SK-N-SH (cell line): Measurements from ENCODE around the gene TGM2. TPM values are rescaled to one million over a fixed set of nuclear protein-coding genes. Genes with fewer than 3 reads are reported as not detected.

Experiments used
- CTCF ChIA-PET: fragments of 300-600, 350-600 bp; formaldehyde crosslinking; extraction: SDS; loops from one replicate; lab custom pipeline; 2021; lab: Yijun Ruan, JAX
- POLR2A ChIA-PET: fragments of 350-600 bp; sonication (Branson Sonifier 250); formaldehyde crosslinking; extraction: SDS; loops from one replicate; lab custom pipeline; 2020; ENCODE audit warnings: antibody characterized with exemption, inconsistent platforms; lab: Yijun Ruan, JAX
- DNase-seq: peaks from one replicate; pipeline ENCODE4 v3.0.0; 2012
- H2AFZ ChIP-seq: fragments of 200-600 bp; sonication (generic); 2 replicates; pipeline ENCODE4 v1.8.1; 2016; ENCODE audit warnings: antibody characterized with exemption, mild to moderate bottlenecking, low read depth
- H3F3A ChIP-seq: fragments of 200-600 bp; sonication (generic); replicated peaks from 2 replicates; pipeline ENCODE3; 2016; ENCODE audit warnings: antibody characterized with exemption, mild to moderate bottlenecking; ENCODE audit not compliant: insufficient read depth
- H3K27ac ChIP-seq, 2 experiments: fragments of 200-500 bp in 1 of 2; fragments of 200-600 bp in 1 of 2; sonication (Bioruptor generic) in 1 of 2; sonication (generic), shearing (Covaris generic) in 1 of 2; 2 replicates each; pipeline versions ENCODE4 v1.5.1 to v1.6.1; 2014 to 2016; ENCODE audit warnings: low read depth in 2 of 2, inconsistent platforms in 1 of 2, low read length in 1 of 2, mild to moderate bottlenecking in 1 of 2, mixed read lengths in 1 of 2
- H3K27me3 ChIP-seq: fragments of 200-600 bp; sonication (generic), shearing (Covaris generic); 2 replicates; pipeline ENCODE4 v1.6.1; 2016; ENCODE audit warnings: mixed run types; ENCODE audit not compliant: insufficient read depth
- H3K36me3 ChIP-seq, 2 experiments: fragments of 200-500 bp in 1 of 2; fragments of 200-600 bp in 1 of 2; sonication (Bioruptor generic) in 1 of 2; sonication (generic) in 1 of 2; replicated peaks in 1 of 2; 2 replicates each; pipeline versions ENCODE3 to v1.5.1; 2014 to 2016; ENCODE audit warnings: low read length in 1 of 2, mild to moderate bottlenecking in 1 of 2; ENCODE audit not compliant: insufficient read depth in 2 of 2, control insufficient read depth in 1 of 2
- H3K4me1 ChIP-seq, 2 experiments: fragments of 200-500 bp in 1 of 2; fragments of 200-600 bp in 1 of 2; sonication (Bioruptor generic) in 1 of 2; sonication (generic), shearing (Covaris generic) in 1 of 2; 2 replicates each; pipeline versions ENCODE4 v1.5.1 to v1.6.1; 2014 to 2016; ENCODE audit warnings: low read depth in 1 of 2, low read length in 1 of 2, mixed run types in 1 of 2; ENCODE audit not compliant: insufficient read depth in 2 of 2, control insufficient read depth in 1 of 2
- H3K4me2 ChIP-seq: fragments of 200-600 bp; sonication (generic), shearing (Covaris generic); 2 replicates; pipeline ENCODE4 v1.6.1; 2017; ENCODE audit warnings: mixed run types
- H3K4me3 ChIP-seq, 2 experiments: fragments of 200-500 bp in 1 of 2; fragments of 200-600 bp in 1 of 2; sonication (Bioruptor generic) in 1 of 2; sonication (generic), shearing (Covaris generic) in 1 of 2; 2 replicates each; pipeline versions ENCODE4 v1.5.1 to v1.8.1; 2014 to 2016; ENCODE audit warnings: low read depth in 2 of 2, inconsistent platforms in 1 of 2, low read length in 1 of 2, mild to moderate bottlenecking in 1 of 2, mixed read lengths in 1 of 2, moderate library complexity in 1 of 2
- H3K79me2 ChIP-seq: fragments of 200-600 bp; sonication (generic); 2 replicates; pipeline ENCODE4 v1.8.1; 2017; ENCODE audit warnings: mild to moderate bottlenecking; ENCODE audit not compliant: insufficient read depth
- H3K9ac ChIP-seq: fragments of 200-600 bp; sonication (generic); 2 replicates; pipeline ENCODE4 v1.6.1; 2017; ENCODE audit warnings: mixed run types
- H3K9me2 ChIP-seq: fragments of 200-600 bp; sonication (generic); 2 replicates; pipeline ENCODE4 v1.6.1; 2017; ENCODE audit warnings: mixed run types
- H3K9me3 ChIP-seq: fragments of 200-600 bp; sonication (generic); 2 replicates; pipeline ENCODE4 v1.6.1; 2017; ENCODE audit warnings: mixed run types, mild to moderate bottlenecking, moderate library complexity
- H4K20me1 ChIP-seq: fragments of 200-600 bp; sonication (generic); 2 replicates; pipeline ENCODE4 v1.6.1; 2017; ENCODE audit warnings: mild to moderate bottlenecking, mixed run types; ENCODE audit not compliant: insufficient read depth
- CTCF ChIP-seq: fragments of 200-600 bp; sonication (generic); IDR thresholded peaks from 2 replicates; pipeline ENCODE4 v1.6.1; 2017; ENCODE audit warnings: antibody characterized with exemption, mild to moderate bottlenecking, moderate library complexity
- ELF1 ChIP-seq: IDR thresholded peaks from 2 replicates; pipeline ENCODE4 v1.4.0; 2012
- GABPA ChIP-seq: IDR thresholded peaks from 2 replicates; pipeline ENCODE4 v1.4.0; 2012; ENCODE audit warnings: low read depth, mild to moderate bottlenecking
- GATA2 ChIP-seq: sonication (generic); formaldehyde crosslinking; IDR thresholded peaks from 2 replicates; pipeline ENCODE4 v1.5.0; 2020; ENCODE audit warnings: mild to moderate bottlenecking, missing genetic modification reagents
- JUND ChIP-seq: IDR thresholded peaks from 2 replicates; pipeline ENCODE4 v1.4.0; 2012
- MAX ChIP-seq: IDR thresholded peaks from 2 replicates; pipeline ENCODE4 v1.4.0; 2012; ENCODE audit warnings: low read depth
- MXI1 ChIP-seq: IDR thresholded peaks from 2 replicates; pipeline ENCODE4 v1.6.1; 2012; ENCODE audit warnings: mild to moderate bottlenecking, low read depth, low read length, improper control_type of control experiment
- NFIC ChIP-seq: IDR thresholded peaks from 2 replicates; pipeline ENCODE4 v1.4.0; 2012; ENCODE audit warnings: borderline replicate concordance
- NRF1 ChIP-seq: IDR thresholded peaks from 2 replicates; pipeline ENCODE4 v1.6.1; 2012; ENCODE audit warnings: low read depth, mild to moderate bottlenecking, low read length
- PBX3 ChIP-seq: IDR thresholded peaks from 2 replicates; pipeline ENCODE4; 2012
- POLR2AphosphoS5 ChIP-seq: IDR thresholded peaks from 2 replicates; pipeline ENCODE4 v1.6.1; 2012; ENCODE audit warnings: low read depth, low read length
- RAD21 ChIP-seq: IDR thresholded peaks from 2 replicates; pipeline ENCODE4 v1.6.1; 2012; ENCODE audit warnings: mild to moderate bottlenecking, low read length
- YY1 ChIP-seq: IDR thresholded peaks from 2 replicates; pipeline ENCODE4 v1.4.0; 2012; ENCODE audit warnings: low read depth, mild to moderate bottlenecking
- WGBS: methylation state at CpG from one replicate; pipeline ENCODE4 v1.1.6; 2017; ENCODE audit warnings: low lambda C conversion rate; 5-methylcytosine and 5-hydroxymethylcytosine counted together
- polyA plus RNA-seq, 3 experiments: library from polyadenylated mRNA; depleted of rRNA; stranded (reverse); fragments of >200 nt; gene quantifications; 2 replicates each; pipeline ENCODE4 v1.2.3, GENCODE V29; 2012
- TF ChIP-seq, protein P1 (sequence below): IDR thresholded peaks from 2 replicates; pipeline ENCODE4 v1.6.1; 2012; ENCODE audit warnings: mild to moderate bottlenecking, low read depth, low read length, moderate library complexity
- TF ChIP-seq, protein P2 (sequence below): IDR thresholded peaks from 2 replicates; pipeline ENCODE4 v1.4.0; 2012; ENCODE audit warnings: low read depth, borderline replicate concordance

The TGM2 gene
- polyA plus RNA-seq, 1 of the 3 experiments (the other 2 are of a cell fraction) = 676 TPM

- Histone ChIP-seq H3K9ac (no peak overlapping the region), H3K4me2 (no peak overlapping the region), H3K4me1 (peaks cover 18 to 43% of the 10 kb centered on the region in 2 experiments), H3K36me3 (peaks cover 59 to 61% of the 10 kb centered on the region in 2 experiments), H3K27ac (peak overlapping the region; percentile 1 to 98; a peak in 2 of 4 replicates), H3K9me2 (no peaks in the 10 kb centered on the region), H3K27me3 (no peaks in the 10 kb centered on the region), H3K79me2 (no peaks in the 10 kb centered on the region), H3K4me3 (no peak overlapping the region), H4K20me1 (no peaks in the 10 kb centered on the region), H2AFZ (no peak overlapping the region), H3K9me3 (no peaks in the 10 kb centered on the region), H3F3A (peaks cover 72% of the 10 kb centered on the region)
- no peak for DNase-seq
- WGBS = 98% methylated on average over 13 of the region's 16 CpGs
- TF ChIP-seq NRF1 = no peak
- no peak for TF ChIP-seq GATA2 (CRISPR knock-in tag)
- no peak for TF ChIP-seq YY1
- TF ChIP-seq POLR2AphosphoS5 = no peak
- no peak for TF ChIP-seq GABPA
- TF ChIP-seq NFIC = no peak
- no peak for TF ChIP-seq JUND
- TF ChIP-seq, protein P1, sequence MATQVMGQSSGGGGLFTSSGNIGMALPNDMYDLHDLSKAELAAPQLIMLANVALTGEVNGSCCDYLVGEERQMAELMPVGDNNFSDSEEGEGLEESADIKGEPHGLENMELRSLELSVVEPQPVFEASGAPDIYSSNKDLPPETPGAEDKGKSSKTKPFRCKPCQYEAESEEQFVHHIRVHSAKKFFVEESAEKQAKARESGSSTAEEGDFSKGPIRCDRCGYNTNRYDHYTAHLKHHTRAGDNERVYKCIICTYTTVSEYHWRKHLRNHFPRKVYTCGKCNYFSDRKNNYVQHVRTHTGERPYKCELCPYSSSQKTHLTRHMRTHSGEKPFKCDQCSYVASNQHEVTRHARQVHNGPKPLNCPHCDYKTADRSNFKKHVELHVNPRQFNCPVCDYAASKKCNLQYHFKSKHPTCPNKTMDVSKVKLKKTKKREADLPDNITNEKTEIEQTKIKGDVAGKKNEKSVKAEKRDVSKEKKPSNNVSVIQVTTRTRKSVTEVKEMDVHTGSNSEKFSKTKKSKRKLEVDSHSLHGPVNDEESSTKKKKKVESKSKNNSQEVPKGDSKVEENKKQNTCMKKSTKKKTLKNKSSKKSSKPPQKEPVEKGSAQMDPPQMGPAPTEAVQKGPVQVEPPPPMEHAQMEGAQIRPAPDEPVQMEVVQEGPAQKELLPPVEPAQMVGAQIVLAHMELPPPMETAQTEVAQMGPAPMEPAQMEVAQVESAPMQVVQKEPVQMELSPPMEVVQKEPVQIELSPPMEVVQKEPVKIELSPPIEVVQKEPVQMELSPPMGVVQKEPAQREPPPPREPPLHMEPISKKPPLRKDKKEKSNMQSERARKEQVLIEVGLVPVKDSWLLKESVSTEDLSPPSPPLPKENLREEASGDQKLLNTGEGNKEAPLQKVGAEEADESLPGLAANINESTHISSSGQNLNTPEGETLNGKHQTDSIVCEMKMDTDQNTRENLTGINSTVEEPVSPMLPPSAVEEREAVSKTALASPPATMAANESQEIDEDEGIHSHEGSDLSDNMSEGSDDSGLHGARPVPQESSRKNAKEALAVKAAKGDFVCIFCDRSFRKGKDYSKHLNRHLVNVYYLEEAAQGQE = no peak
- TF ChIP-seq ELF1 = no peak
- no peak for TF ChIP-seq MXI1
- no peak for TF ChIP-seq PBX3
- TF ChIP-seq RAD21 = no peak
- TF ChIP-seq, protein P2, sequence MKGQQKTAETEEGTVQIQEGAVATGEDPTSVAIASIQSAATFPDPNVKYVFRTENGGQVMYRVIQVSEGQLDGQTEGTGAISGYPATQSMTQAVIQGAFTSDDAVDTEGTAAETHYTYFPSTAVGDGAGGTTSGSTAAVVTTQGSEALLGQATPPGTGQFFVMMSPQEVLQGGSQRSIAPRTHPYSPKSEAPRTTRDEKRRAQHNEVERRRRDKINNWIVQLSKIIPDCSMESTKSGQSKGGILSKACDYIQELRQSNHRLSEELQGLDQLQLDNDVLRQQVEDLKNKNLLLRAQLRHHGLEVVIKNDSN = no peak
- TF ChIP-seq CTCF = no peak
- no peak for TF ChIP-seq MAX
- POLR2A ChIA-PET = interaction anchor here (1.4 kb wide), 1 partner anchor 9 kb away, joined by 3 read pairs; no protein-coding TSS in a partner anchor
- CTCF ChIA-PET = interaction anchor here (2.1 to 2.4 kb wide), 2 partner anchors 15 to 68 kb away, joined by 7 to 13 read pairs; no protein-coding TSS in a partner anchor
These were observed 23.1 kb downstream of the TGM2 start for GRCh38 chr20:38141889-38142494.
